22Rv1 (cell line): ENCODE results near the gene DESI1.
"Not testable (repeated sequence)": the region's sequence is repeated elsewhere in the genome, so short reads cannot be mapped to it uniquely, and the experiment has no call there.

Experiments
- H3K27ac ChIP-seq: fragments of 450-650 bp; 2 replicates; pipeline ENCODE4 v1.5.1; 2017
- CTCF ChIP-seq: fragments of 450-650 bp; IDR thresholded peaks from 2 replicates; pipeline ENCODE4 v1.5.1; 2017; ENCODE audit warnings: mild to moderate bottlenecking
- ZFX ChIP-seq: fragments of 450-650 bp; IDR thresholded peaks from 2 replicates; pipeline ENCODE4 v1.6.1; 2017; ENCODE audit warnings: antibody characterized with exemption, borderline replicate concordance

DESI1 gene

GRCh38 chr22:41648432-41648831 is 27.6 kb upstream of the DESI1 start:
- TF ChIP-seq ZFX: no peak
- no peak for TF ChIP-seq CTCF
- no peak overlapping the region for H3K27ac ChIP-seq

- H3K27ac ChIP-seq: no peak overlapping the region
- no peak for TF ChIP-seq ZFX
- no peak for TF ChIP-seq CTCF
These were observed 26.9 kb upstream of the DESI1 start for GRCh38 chr22:41647771-41648170.

- no peak overlapping the region for H3K27ac ChIP-seq
- TF ChIP-seq ZFX: no peak
- TF ChIP-seq CTCF: no peak
These were observed 21.7 kb upstream of the DESI1 start for GRCh38 chr22:41642331-41643110.

GRCh38 chr22:41641854-41642253 is 21.0 kb upstream of the DESI1 start:
- no peak overlapping the region for H3K27ac ChIP-seq
- no peak for TF ChIP-seq ZFX

GRCh38 chr22:41638748-41639147 is 17.9 kb upstream of the DESI1 start:
- H3K27ac ChIP-seq: no peak overlapping the region
- TF ChIP-seq ZFX: no peak
- TF ChIP-seq CTCF: no peak

- TF ChIP-seq ZFX (no peak), CTCF (no peak)
- H3K27ac ChIP-seq: no peak overlapping the region
These were observed 17.3 kb upstream of the DESI1 start for GRCh38 chr22:41638124-41638523.

- not testable (repeated sequence) for H3K27ac ChIP-seq
These were observed 16.8 kb upstream of the DESI1 start for GRCh38 chr22:41637623-41638022.

GRCh38 chr22:41636467-41636866 is 15.6 kb upstream of the DESI1 start:
- no peak overlapping the region for H3K27ac ChIP-seq
- TF ChIP-seq CTCF: no peak
- TF ChIP-seq ZFX: no peak

- not testable (repeated sequence) for H3K27ac ChIP-seq
These were observed 13.8 kb upstream of the DESI1 start for GRCh38 chr22:41634610-41635009.

- H3K27ac ChIP-seq: not testable (repeated sequence)
These were observed 10.8 kb upstream of the DESI1 start for GRCh38 chr22:41631615-41632014.

GRCh38 chr22:41631115-41631514 is 10.3 kb upstream of the DESI1 start:
- not testable (repeated sequence) for H3K27ac ChIP-seq
